Caco-2 (cell line): ENCODE measurements around the gene KRTAP5-4. TPM values are rescaled to one million over a fixed set of nuclear protein-coding genes. Genes with fewer than 3 reads are reported as not detected.
"Not testable (repeated sequence)": the region's sequence is repeated elsewhere in the genome, so short reads cannot be mapped to it uniquely, and the experiment has no call there.

Experiments used
- BruUV-seq: library from RNA; stranded (reverse); fragments of 400-500 nt; replicated peaks from 2 replicates; lab custom pipeline; 2021; lab: Mats Ljungman, UMichigan
- CTCF ChIA-PET: fragments of 300-600 bp; sonication (Branson Sonifier 250); formaldehyde crosslinking; loops from one replicate; lab custom pipeline; 2022; ENCODE audit warnings: antibody characterized with exemption; lab: Charles Lee
- POLR2A ChIA-PET: fragments of 300-600 bp; sonication (Branson Sonifier 250); formaldehyde crosslinking; loops from one replicate; lab custom pipeline; 2022; ENCODE audit warnings: antibody characterized with exemption; lab: Charles Lee
- DNase-seq, 2 experiments: peaks; one replicate each; pipeline versions ENCODE4 v3.0.0 to v3.0.0-alpha.2; 2020 to 2022
- H3K27me3 ChIP-seq: replicated peaks from 2 replicates; pipeline ENCODE4 v1.6.0; 2011; ENCODE audit warnings: low read length; ENCODE audit not compliant: control insufficient read depth, insufficient read depth
- H3K36me3 ChIP-seq: 2 replicates; pipeline ENCODE4 v1.5.1; 2011; ENCODE audit warnings: low read length; ENCODE audit not compliant: control insufficient read depth, insufficient read depth
- H3K4me1 ChIP-seq: fragments of 250-450 bp; sonication (Bioruptor Pico); 2 replicates; pipeline ENCODE4 v1.5.1; 2020; ENCODE audit warnings: mild to moderate bottlenecking
- H3K4me3 ChIP-seq: 2 replicates; pipeline ENCODE4 v1.5.1; 2011; ENCODE audit warnings: low read depth, mild to moderate bottlenecking, control low read depth, low read length
- H3K9me3 ChIP-seq: fragments of 250-450 bp; sonication (Bioruptor Pico); 2 replicates; pipeline ENCODE4 v1.5.1; 2020; ENCODE audit warnings: mild to moderate bottlenecking, moderate library complexity
- H3K27ac Mint-ChIP-seq: one replicate; pipeline ENCODE4 v1.8.0; 2022; ENCODE audit warnings: mixed read lengths; ENCODE audit not compliant: unreplicated experiment
- H3K27me3 Mint-ChIP-seq: one replicate; pipeline ENCODE4 v1.8.0; 2022; ENCODE audit warnings: mixed read lengths; ENCODE audit not compliant: insufficient read depth, unreplicated experiment
- H3K36me3 Mint-ChIP-seq: one replicate; pipeline ENCODE4 v1.8.0; 2022; ENCODE audit warnings: mild to moderate bottlenecking, mixed read lengths; ENCODE audit not compliant: insufficient read depth, unreplicated experiment
- H3K4me1 Mint-ChIP-seq: one replicate; pipeline ENCODE4 v1.8.0; 2022; ENCODE audit warnings: low read depth, mixed read lengths; ENCODE audit not compliant: unreplicated experiment
- H3K4me3 Mint-ChIP-seq: one replicate; pipeline ENCODE4 v1.8.0; 2022; ENCODE audit warnings: mild to moderate bottlenecking, moderate library complexity, mixed read lengths; ENCODE audit not compliant: unreplicated experiment
- H3K9me3 Mint-ChIP-seq: one replicate; pipeline ENCODE4 v1.8.0; 2022; ENCODE audit warnings: mixed read lengths; ENCODE audit not compliant: unreplicated experiment
- CTCF ChIP-seq, 2 experiments: fragments of 200-600 bp in 1 of 2; IDR thresholded peaks; 1 replicate in 1 of 2; 2 replicates in 1 of 2; pipeline versions ENCODE4 v1.5.1 to v1.8.0; 2011 to 2022; ENCODE audit warnings: antibody characterized with exemption in 1 of 2, control low read depth in 1 of 2, inconsistent platforms in 1 of 2, low read depth in 1 of 2, low read length in 1 of 2, mild to moderate bottlenecking in 1 of 2, moderate library complexity in 1 of 2; ENCODE audit not compliant: insufficient read depth in 1 of 2, severe bottlenecking in 1 of 2, unreplicated experiment in 1 of 2
- intact Hi-C: fragments of 100-400 bp; cut with micrococcal nuclease; formaldehyde crosslinking; loops from one replicate; pipeline ENCODE4 v1.10.0; 2022; ENCODE audit not compliant: unreplicated experiment
- total RNA-seq: library from RNA; stranded (reverse); gene quantifications from 2 replicates; pipeline ENCODE4 v1.2.3, GENCODE V29; 2022

The KRTAP5-4 gene
- total RNA-seq, 1 experiment from 2014 or later = not detected

DNA sequence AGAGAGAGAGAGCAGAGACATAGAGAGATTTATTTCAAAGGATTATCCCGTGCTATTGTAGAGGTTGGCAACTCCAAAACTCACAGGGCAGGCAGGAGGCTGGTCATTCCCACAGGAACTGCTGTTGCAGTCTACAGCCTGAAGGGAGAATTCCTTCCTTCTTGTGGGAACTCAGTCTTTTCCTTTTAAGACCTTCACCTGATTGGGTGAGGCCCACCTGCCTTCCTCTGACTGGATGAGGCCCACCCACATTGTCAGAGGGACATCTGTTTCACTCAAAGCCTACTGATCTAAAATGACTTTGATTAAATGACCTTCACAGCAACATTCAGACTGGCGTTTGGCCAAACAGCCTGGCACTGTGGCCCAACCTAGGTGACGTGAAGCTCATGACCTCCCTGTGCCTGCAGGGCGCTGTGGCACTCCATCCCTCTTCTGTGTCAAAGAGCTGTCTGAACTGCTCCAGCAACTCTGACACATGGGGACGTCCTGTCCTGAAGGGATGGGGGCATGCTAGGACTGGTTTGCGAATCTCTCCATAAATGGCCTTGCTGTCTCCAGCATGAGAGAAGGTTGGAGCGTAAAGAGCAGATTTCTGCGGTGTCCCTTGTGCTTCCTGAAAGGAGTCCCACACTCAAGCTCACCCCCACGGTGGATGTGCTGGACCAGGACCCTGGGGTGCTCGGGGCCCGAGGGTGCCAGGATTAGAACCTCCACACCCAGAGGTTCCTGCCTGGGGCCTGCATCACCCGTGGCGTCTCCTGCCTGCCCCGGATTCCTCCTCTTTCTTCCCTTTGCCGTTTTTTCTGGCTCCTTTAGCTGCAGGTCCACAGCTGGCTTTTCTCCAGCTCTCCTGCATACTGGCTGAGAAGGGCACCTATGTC is 28.3 kb upstream of the KRTAP5-4 start:
- Histone ChIP-seq H3K4me3 (no peak overlapping the region), H3K27me3 (no peaks in the 10 kb centered on the region), H3K4me1 (peaks cover 29% of the 10 kb centered on the region), H3K9me3 (no peaks in the 10 kb centered on the region), H3K36me3 (no peaks in the 10 kb centered on the region)
- TF ChIP-seq CTCF (IDR thresholded peaks at IDR 0.05; ENCODE audit: insufficient read depth in 1 of 2, low read depth in 1 of 2, low read length in 1 of 2, severe bottlenecking in 1 of 2, unreplicated experiment in 1 of 2) = no peak
- no TSS peak for BruUV-seq
- no peaks in the 10 kb centered on the region for H3K36me3 Mint-ChIP-seq
- H3K9me3 Mint-ChIP-seq = no peaks in the 10 kb centered on the region
- ChIA-PET CTCF (interaction anchor here (0.6 to 5.5 kb wide), 5 partner anchors 78 to 501 kb away, joined by 3 to 188 read pairs (median 4); partner anchors contain the start of gene DUSP8), POLR2A (no interaction called here)
- no peak overlapping the region for H3K27ac Mint-ChIP-seq
- intact Hi-C loops = no loop called here
- no peak for DNase-seq
- no peaks in the 10 kb centered on the region for H3K27me3 Mint-ChIP-seq
- H3K4me1 Mint-ChIP-seq = peaks cover 17% of the 10 kb centered on the region
- H3K4me3 Mint-ChIP-seq = no peak overlapping the region

GRCh38 chr11:1648653-1649420 is 26.9 kb upstream of the KRTAP5-4 start:
- TF ChIP-seq CTCF (IDR thresholded peaks at IDR 0.05; ENCODE audit: insufficient read depth in 1 of 2, low read depth in 1 of 2, low read length in 1 of 2, severe bottlenecking in 1 of 2, unreplicated experiment in 1 of 2) = no peak
- H3K27me3 Mint-ChIP-seq = no peaks in the 10 kb centered on the region
- no peak for DNase-seq
- H3K4me3 ChIP-seq = no peak overlapping the region
- no peaks in the 10 kb centered on the region for H3K36me3 ChIP-seq
- peaks cover 15% of the 10 kb centered on the region for H3K4me1 ChIP-seq
- no TSS peak for BruUV-seq
- H3K27me3 ChIP-seq = no peaks in the 10 kb centered on the region
- H3K36me3 Mint-ChIP-seq = no peaks in the 10 kb centered on the region
- ChIA-PET CTCF (interaction anchor here (1.1 kb wide), 1 partner anchor 186 kb away, joined by 3 read pairs; the partner anchor contains the start of gene SYT8), POLR2A (no interaction called here)
- no peaks in the 10 kb centered on the region for H3K9me3 ChIP-seq
- H3K4me1 Mint-ChIP-seq = peaks cover 3% of the 10 kb centered on the region
- no peaks in the 10 kb centered on the region for H3K9me3 Mint-ChIP-seq
- intact Hi-C loops = no loop called here
- H3K27ac Mint-ChIP-seq = no peak overlapping the region
- no peak overlapping the region for H3K4me3 Mint-ChIP-seq

DNA sequence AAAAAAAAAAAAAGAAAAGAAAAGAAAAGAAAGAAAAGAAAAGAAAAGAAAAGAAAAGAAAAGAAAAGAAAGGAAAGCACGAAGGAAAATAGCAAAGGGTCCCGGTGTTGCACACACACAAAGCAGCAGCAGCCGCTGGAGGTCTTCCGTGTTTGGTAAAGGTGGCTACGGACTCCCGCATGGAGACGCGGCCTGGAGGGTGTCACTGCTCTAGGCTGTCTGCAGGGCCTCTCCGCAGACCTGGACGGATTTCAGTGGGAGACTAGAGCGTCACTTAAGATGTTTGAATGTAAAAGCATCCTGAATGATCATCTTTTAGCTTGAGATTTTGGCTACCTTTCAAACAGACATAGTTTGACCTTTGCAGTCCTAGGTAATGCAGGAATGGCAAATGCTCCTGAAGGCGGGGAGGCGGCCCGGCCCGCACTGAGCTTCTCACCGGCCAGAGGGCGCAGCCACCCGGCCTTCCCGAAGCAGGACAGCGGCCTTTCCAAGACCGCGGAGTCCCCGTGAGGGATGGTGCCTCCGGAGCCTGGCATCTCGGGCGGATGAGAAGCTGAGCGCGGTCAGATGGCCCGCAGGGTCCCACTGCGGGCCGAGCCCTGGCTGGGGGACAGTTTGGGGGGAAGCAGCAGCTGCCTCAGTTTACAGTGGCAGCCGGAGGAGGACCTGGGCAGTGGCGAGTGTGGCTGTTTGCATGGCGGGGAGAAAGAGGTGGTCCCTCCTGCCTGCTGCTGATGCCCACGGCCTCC is 26.1 kb upstream of the KRTAP5-4 start:
- Mint-ChIP-seq H3K4me1 (no peaks in the 10 kb centered on the region), H3K36me3 (no peaks in the 10 kb centered on the region), H3K4me3 (no peak overlapping the region), H3K27ac (no peak overlapping the region), H3K27me3 (no peaks in the 10 kb centered on the region), H3K9me3 (no peaks in the 10 kb centered on the region)
- CTCF ChIA-PET = interaction anchor here (1.1 kb wide), 1 partner anchor 187 kb away, joined by 3 read pairs; the partner anchor contains the start of gene SYT8
- BruUV-seq = no TSS peak
- no peak for DNase-seq
- intact Hi-C loops = no loop called here
- H3K36me3 ChIP-seq = no peaks in the 10 kb centered on the region
- no peaks in the 10 kb centered on the region for H3K27me3 ChIP-seq
- TF ChIP-seq CTCF (IDR thresholded peaks at IDR 0.05; ENCODE audit: insufficient read depth in 1 of 2, low read depth in 1 of 2, low read length in 1 of 2, severe bottlenecking in 1 of 2, unreplicated experiment in 1 of 2) = no peak
- peaks cover 7% of the 10 kb centered on the region for H3K4me1 ChIP-seq
- POLR2A ChIA-PET = no interaction called here
- H3K9me3 ChIP-seq = no peaks in the 10 kb centered on the region
- H3K4me3 ChIP-seq = no peak overlapping the region

DNA sequence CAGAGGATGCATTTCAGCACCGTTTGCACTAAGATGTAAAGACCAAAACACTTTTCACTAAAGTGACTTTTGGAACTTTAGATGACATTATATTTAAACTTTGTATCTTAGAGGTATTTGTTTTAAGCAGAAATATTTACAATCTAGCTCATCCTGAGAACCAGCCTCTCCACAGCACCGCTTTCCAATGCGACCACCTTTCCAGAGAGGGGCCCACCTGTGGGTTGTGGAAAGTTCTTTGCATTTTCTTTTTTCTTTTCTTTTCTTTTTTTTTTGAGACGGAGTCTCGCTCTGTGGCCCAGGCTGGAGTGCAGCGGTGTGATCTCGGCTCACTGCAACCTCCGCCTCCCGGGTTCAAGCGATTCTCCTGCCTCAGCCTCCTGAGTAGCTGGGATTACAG is 24.6 kb upstream of the KRTAP5-4 start:
- H3K4me1 Mint-ChIP-seq, H3K4me3 ChIP-seq, H3K9me3 ChIP-seq, DNase-seq, H3K36me3 ChIP-seq, H3K36me3 Mint-ChIP-seq, H3K27ac Mint-ChIP-seq, BruUV-seq, H3K4me3 Mint-ChIP-seq, intact Hi-C loops, H3K27me3 Mint-ChIP-seq, H3K9me3 Mint-ChIP-seq, H3K27me3 ChIP-seq, H3K4me1 ChIP-seq: not testable (repeated sequence)
- ChIA-PET CTCF (interaction anchor here (0.6 to 0.7 kb wide), 5 partner anchors 8 to 506 kb away, joined by 3 to 6 read pairs (median 3); no protein-coding TSS in a partner anchor), POLR2A (interaction anchor here (0.6 kb wide), 1 partner anchor 74 kb away, joined by 3 read pairs; no protein-coding TSS in a partner anchor)
